Trophoblast cell (in vitro differentiated cells and primary cell): Measurements from ENCODE around the gene EPB41L2.

ENCODE experiments used
- DNase-seq, 2 donors: peaks; one replicate each; pipeline ENCODE4 v3.0.0-alpha.2; 2016
- H2AFZ ChIP-seq: 2 replicates; pipeline ENCODE4 v1.6.1; 2013; ENCODE audit warnings: low read length, moderate library complexity, mild to moderate bottlenecking; ENCODE audit not compliant: insufficient read depth, poor library complexity
- H2AK5ac ChIP-seq: 2 replicates; pipeline ENCODE4 v1.6.1; 2013; ENCODE audit warnings: mild to moderate bottlenecking, low read length
- H2BK120ac ChIP-seq: 2 replicates; pipeline ENCODE4 v1.6.1; 2013; ENCODE audit warnings: low read length, mild to moderate bottlenecking, moderate library complexity; ENCODE audit not compliant: insufficient read depth, poor library complexity
- H2BK12ac ChIP-seq: 2 replicates; pipeline ENCODE4 v1.6.1; 2013; ENCODE audit warnings: mild to moderate bottlenecking, low read length, moderate library complexity
- H2BK5ac ChIP-seq: 2 replicates; pipeline ENCODE4 v1.6.1; 2013; ENCODE audit warnings: low read length, low read depth, moderate library complexity, mild to moderate bottlenecking; ENCODE audit not compliant: poor library complexity
- H3K14ac ChIP-seq: 2 replicates; pipeline ENCODE4 v1.6.1; 2013; ENCODE audit warnings: mild to moderate bottlenecking, low read length
- H3K18ac ChIP-seq: 2 replicates; pipeline ENCODE4 v1.6.1; 2013; ENCODE audit warnings: mild to moderate bottlenecking, low read length
- H3K23ac ChIP-seq: 2 replicates; pipeline ENCODE4 v1.6.1; 2013; ENCODE audit warnings: low read length
- H3K27ac ChIP-seq: 2 replicates; pipeline ENCODE4 v1.5.1; 2013; ENCODE audit warnings: low read depth, mild to moderate bottlenecking, inconsistent platforms, low read length, moderate library complexity
- H3K27me3 ChIP-seq: 2 replicates; pipeline ENCODE4 v1.6.1; 2013; ENCODE audit warnings: inconsistent platforms, mild to moderate bottlenecking, low read length, moderate library complexity; ENCODE audit not compliant: insufficient read depth
- H3K36me3 ChIP-seq, 2 experiments: 1 replicate in 1 of 2; 2 replicates in 1 of 2; pipeline ENCODE4 v1.6.1; 2013; ENCODE audit warnings: low read length in 2 of 2, mild to moderate bottlenecking in 2 of 2, moderate library complexity in 1 of 2; ENCODE audit not compliant: insufficient read depth in 2 of 2, control insufficient read depth in 1 of 2
- H3K4ac ChIP-seq: 2 replicates; pipeline ENCODE4 v1.6.1; 2013; ENCODE audit warnings: low read depth, mild to moderate bottlenecking, low read length, moderate library complexity
- H3K4me1 ChIP-seq, 2 experiments: 1 replicate in 1 of 2; 2 replicates in 1 of 2; pipeline ENCODE4 v1.6.1; 2013; ENCODE audit warnings: low read length in 2 of 2, mild to moderate bottlenecking in 2 of 2, moderate library complexity in 1 of 2; ENCODE audit not compliant: insufficient read depth in 2 of 2, control insufficient read depth in 1 of 2
- H3K4me2 ChIP-seq: 2 replicates; pipeline ENCODE4 v1.6.1; 2013; ENCODE audit warnings: inconsistent platforms, mild to moderate bottlenecking, low read length, moderate library complexity
- H3K4me3 ChIP-seq: 2 replicates; pipeline ENCODE4 v1.5.1; 2013; ENCODE audit warnings: mild to moderate bottlenecking, low read depth, low read length, inconsistent platforms
- H3K79me1 ChIP-seq: one replicate; pipeline ENCODE4 v1.6.1; 2013; ENCODE audit warnings: low read length
- H3K79me2 ChIP-seq: 2 replicates; pipeline ENCODE4 v1.6.1; 2013; ENCODE audit warnings: low read length, mild to moderate bottlenecking; ENCODE audit not compliant: control insufficient read depth, insufficient read depth, poor library complexity
- H3K9ac ChIP-seq: 2 replicates; pipeline ENCODE4 v1.6.1; 2013; ENCODE audit warnings: mild to moderate bottlenecking, low read length
- H3K9me3 ChIP-seq: 2 replicates; pipeline ENCODE4 v1.6.1; 2013; ENCODE audit warnings: low read depth, mild to moderate bottlenecking, control low read depth, inconsistent platforms, low read length; ENCODE audit not compliant: insufficient read depth
- H4K12ac ChIP-seq: 2 replicates; pipeline ENCODE4 v1.6.1; 2013; ENCODE audit warnings: low read depth, mild to moderate bottlenecking, low read length, moderate library complexity
- H4K8ac ChIP-seq: 2 replicates; pipeline ENCODE4 v1.6.1; 2013; ENCODE audit warnings: low read depth, mild to moderate bottlenecking, low read length, moderate library complexity
- H4K91ac ChIP-seq: one replicate; pipeline ENCODE4 v1.6.1; 2013; ENCODE audit warnings: low read depth, mild to moderate bottlenecking, low read length, moderate library complexity
- WGBS: extraction: QIAGEN DNeasy Blood & Tissue Kit; methylation state at CpG from one replicate; pipeline ENCODE4 v1.1.7; 2013; ENCODE audit warnings: missing lambda C conversion rate; ENCODE audit not compliant: insufficient read length, insufficient coverage; ENCODE audit errors: extremely low coverage; 5-methylcytosine and 5-hydroxymethylcytosine counted together

The EPB41L2 gene

DNA sequence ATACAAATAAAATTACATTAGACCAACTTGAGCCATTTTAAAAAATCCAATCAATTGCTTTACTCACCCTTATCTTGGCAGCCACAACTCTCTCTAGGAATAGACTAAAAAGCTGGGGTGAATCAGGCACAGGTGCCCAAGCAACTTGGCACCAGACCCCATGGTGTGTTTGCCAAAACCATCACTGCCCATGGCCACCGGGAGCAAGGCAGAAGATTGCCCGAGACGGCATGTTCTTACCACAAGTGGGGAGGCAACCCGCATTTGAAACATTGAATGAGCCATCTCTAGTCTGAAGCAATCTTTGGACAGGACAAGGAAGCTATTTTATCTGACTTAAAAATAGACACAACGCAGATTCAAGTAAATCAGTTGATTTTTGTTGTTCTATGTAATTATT, 166.8 kb downstream of the EPB41L2 start:
- no peak overlapping the region for H3K4ac ChIP-seq
- no peak overlapping the region for H2AK5ac ChIP-seq
- H3K23ac ChIP-seq, result no peak overlapping the region
- DNase-seq, result no peak
- no peak overlapping the region for H3K4me2 ChIP-seq
- no peaks in the 10 kb centered on the region for H3K9me3 ChIP-seq
- H3K18ac ChIP-seq, result no peak overlapping the region
- H3K4me3 ChIP-seq, result no peak overlapping the region
- no CpG with 5 or more reads among the region's 5 CpGs for WGBS
- no peak overlapping the region for H2BK12ac ChIP-seq
- no peak overlapping the region for H3K27ac ChIP-seq
- no peak overlapping the region for H2BK120ac ChIP-seq
- no peaks in the 10 kb centered on the region for H3K79me2 ChIP-seq
- H3K79me1 ChIP-seq, result no peaks in the 10 kb centered on the region
- H4K91ac ChIP-seq, result no peak overlapping the region
- H2BK5ac ChIP-seq, result no peak overlapping the region
- H2AFZ ChIP-seq, result no peak overlapping the region
- peaks cover 0 to 3% of the 10 kb centered on the region in 2 experiments for H3K4me1 ChIP-seq
- H3K36me3 ChIP-seq, result peaks cover 0 to 3% of the 10 kb centered on the region in 2 experiments
- H3K27me3 ChIP-seq, result no peaks in the 10 kb centered on the region
- no peak overlapping the region for H4K8ac ChIP-seq
- H3K9ac ChIP-seq, result no peak overlapping the region
- no peak overlapping the region for H3K14ac ChIP-seq
- no peak overlapping the region for H4K12ac ChIP-seq

- no peaks in the 10 kb centered on the region for H3K79me1 ChIP-seq
- no peak overlapping the region for H2BK12ac ChIP-seq
- H2AFZ ChIP-seq, result no peak overlapping the region
- H3K4me2 ChIP-seq, result no peak overlapping the region
- no peak overlapping the region for H2BK5ac ChIP-seq
- no peak overlapping the region for H3K4ac ChIP-seq
- H3K14ac ChIP-seq, result no peak overlapping the region
- H3K4me1 ChIP-seq, result no peaks in the 10 kb centered on the region
- H3K79me2 ChIP-seq, result no peaks in the 10 kb centered on the region
- H4K91ac ChIP-seq, result no peak overlapping the region
- H3K4me3 ChIP-seq, result no peak overlapping the region
- H2BK120ac ChIP-seq, result no peak overlapping the region
- no peak overlapping the region for H2AK5ac ChIP-seq
- no peak overlapping the region for H3K18ac ChIP-seq
- H3K9me3 ChIP-seq, result no peaks in the 10 kb centered on the region
- WGBS, result no CpG with 5 or more reads among the region's 2 CpGs
- H3K23ac ChIP-seq, result no peak overlapping the region
- H3K36me3 ChIP-seq, result peaks cover 0 to 3% of the 10 kb centered on the region in 2 experiments
- H4K8ac ChIP-seq, result no peak overlapping the region
- no peak overlapping the region for H3K27ac ChIP-seq
- H3K9ac ChIP-seq, result no peak overlapping the region
- H3K27me3 ChIP-seq, result no peaks in the 10 kb centered on the region
- H4K12ac ChIP-seq, result no peak overlapping the region
- DNase-seq, result no peak
Observed at GRCh38 chr6:130895516-130895915, 167.5 kb downstream of the EPB41L2 start.

DNA sequence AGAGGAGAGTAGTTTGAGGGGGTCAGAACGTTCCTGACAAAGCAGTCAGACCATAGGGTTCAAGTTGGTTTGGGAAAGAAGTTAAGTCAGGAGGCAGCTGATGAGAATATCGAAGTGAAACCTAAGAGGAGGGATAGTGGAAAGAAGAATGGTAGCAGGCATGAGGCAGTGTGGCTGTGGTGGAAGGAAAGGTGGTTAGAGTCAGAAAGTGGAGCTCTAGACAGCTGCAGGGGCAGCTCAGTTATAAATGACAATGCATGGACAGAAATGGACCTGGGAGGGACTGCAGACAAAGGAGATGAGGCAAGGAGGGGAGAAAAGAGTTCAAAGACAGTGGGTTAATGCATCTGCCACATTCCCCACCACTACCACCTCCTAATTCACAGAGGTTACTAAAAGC, 169.3 kb downstream of the EPB41L2 start:
- Histone ChIP-seq H3K79me1 (no peaks in the 10 kb centered on the region), H2BK120ac (no peak overlapping the region), H4K91ac (no peak overlapping the region), H3K9me3 (no peaks in the 10 kb centered on the region), H3K4ac (no peak overlapping the region), H2BK12ac (no peak overlapping the region), H3K23ac (no peak overlapping the region), H3K36me3 (peaks cover 0 to 3% of the 10 kb centered on the region in 2 experiments), H3K9ac (no peak overlapping the region), H4K12ac (no peak overlapping the region), H3K18ac (no peak overlapping the region), H3K4me1 (no peaks in the 10 kb centered on the region), H3K79me2 (no peaks in the 10 kb centered on the region), H3K4me3 (no peak overlapping the region), H4K8ac (no peak overlapping the region), H3K14ac (no peak overlapping the region), H2BK5ac (no peak overlapping the region), H3K4me2 (no peak overlapping the region), H2AFZ (no peak overlapping the region), H3K27me3 (no peaks in the 10 kb centered on the region), H2AK5ac (no peak overlapping the region), H3K27ac (no peak overlapping the region)
- no peak for DNase-seq
- no CpG with 5 or more reads among the region's 2 CpGs for WGBS

DNA sequence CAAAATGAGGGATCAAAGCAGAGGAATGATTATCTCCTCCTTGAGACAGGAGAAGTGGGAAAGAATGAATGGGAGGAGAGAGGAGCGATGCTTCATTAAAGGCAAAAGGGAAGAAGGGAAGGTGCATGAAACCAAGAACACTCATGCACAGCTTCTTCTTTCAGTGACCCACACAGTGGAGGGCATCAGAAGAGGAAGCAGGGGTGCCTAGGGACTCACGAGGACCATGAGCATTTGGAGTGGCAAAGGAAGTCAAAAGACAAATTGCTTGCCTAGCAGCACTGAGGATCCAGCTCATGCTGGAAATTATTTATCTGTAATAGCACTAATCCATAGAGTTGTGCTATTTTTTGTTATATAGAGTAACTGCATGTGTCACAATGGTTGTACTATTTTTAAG, 169.8 kb downstream of the EPB41L2 start:
- H4K12ac ChIP-seq, result no peak overlapping the region
- H3K4me3 ChIP-seq, result no peak overlapping the region
- no peak overlapping the region for H3K18ac ChIP-seq
- H3K27me3 ChIP-seq, result no peaks in the 10 kb centered on the region
- peaks cover 0 to 3% of the 10 kb centered on the region in 2 experiments for H3K36me3 ChIP-seq
- no peak overlapping the region for H2BK5ac ChIP-seq
- H2BK12ac ChIP-seq, result no peak overlapping the region
- no peak overlapping the region for H2AFZ ChIP-seq
- H3K14ac ChIP-seq, result no peak overlapping the region
- no peak overlapping the region for H3K23ac ChIP-seq
- H4K91ac ChIP-seq, result no peak overlapping the region
- H3K9me3 ChIP-seq, result no peaks in the 10 kb centered on the region
- no peak overlapping the region for H3K27ac ChIP-seq
- H2AK5ac ChIP-seq, result no peak overlapping the region
- H2BK120ac ChIP-seq, result no peak overlapping the region
- H3K79me1 ChIP-seq, result no peaks in the 10 kb centered on the region
- no peaks in the 10 kb centered on the region for H3K4me1 ChIP-seq
- DNase-seq, result no peak
- H3K4ac ChIP-seq, result no peak overlapping the region
- no peak overlapping the region for H3K9ac ChIP-seq
- H3K4me2 ChIP-seq, result no peak overlapping the region
- no peaks in the 10 kb centered on the region for H3K79me2 ChIP-seq
- no CpG with 5 or more reads among the region's 2 CpGs for WGBS
- no peak overlapping the region for H4K8ac ChIP-seq
